GM12864 (cell line): Measurements from ENCODE around the gene CCDC83.
"Not testable (repeated sequence)": the region's sequence is repeated elsewhere in the genome, so short reads cannot be mapped to it uniquely, and the experiment has no call there.

Experiments
- DNase-seq: peaks from one replicate; pipeline ENCODE4 v3.0.0-alpha.2; 2011; ENCODE audit warnings: low read depth
- H3K4me3 ChIP-seq: 2 replicates; pipeline ENCODE4 v1.5.1; 2011; ENCODE audit warnings: mild to moderate bottlenecking, low read depth, low read length, control low read depth
- TF ChIP-seq, protein P1 (sequence below): IDR thresholded peaks from 2 replicates; pipeline ENCODE4 v1.5.1; 2011; ENCODE audit warnings: low read depth, mild to moderate bottlenecking, moderate library complexity, low read length, control low read depth, inconsistent platforms; ENCODE audit errors: missing control alignments

CCDC83 gene

GRCh38 chr11:85857098-85857497, 1.9 kb downstream of the CCDC83 start:
- TF ChIP-seq, protein P1, sequence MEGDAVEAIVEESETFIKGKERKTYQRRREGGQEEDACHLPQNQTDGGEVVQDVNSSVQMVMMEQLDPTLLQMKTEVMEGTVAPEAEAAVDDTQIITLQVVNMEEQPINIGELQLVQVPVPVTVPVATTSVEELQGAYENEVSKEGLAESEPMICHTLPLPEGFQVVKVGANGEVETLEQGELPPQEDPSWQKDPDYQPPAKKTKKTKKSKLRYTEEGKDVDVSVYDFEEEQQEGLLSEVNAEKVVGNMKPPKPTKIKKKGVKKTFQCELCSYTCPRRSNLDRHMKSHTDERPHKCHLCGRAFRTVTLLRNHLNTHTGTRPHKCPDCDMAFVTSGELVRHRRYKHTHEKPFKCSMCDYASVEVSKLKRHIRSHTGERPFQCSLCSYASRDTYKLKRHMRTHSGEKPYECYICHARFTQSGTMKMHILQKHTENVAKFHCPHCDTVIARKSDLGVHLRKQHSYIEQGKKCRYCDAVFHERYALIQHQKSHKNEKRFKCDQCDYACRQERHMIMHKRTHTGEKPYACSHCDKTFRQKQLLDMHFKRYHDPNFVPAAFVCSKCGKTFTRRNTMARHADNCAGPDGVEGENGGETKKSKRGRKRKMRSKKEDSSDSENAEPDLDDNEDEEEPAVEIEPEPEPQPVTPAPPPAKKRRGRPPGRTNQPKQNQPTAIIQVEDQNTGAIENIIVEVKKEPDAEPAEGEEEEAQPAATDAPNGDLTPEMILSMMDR = no peak
- no peak overlapping the region for H3K4me3 ChIP-seq
- no peak for DNase-seq

DNA sequence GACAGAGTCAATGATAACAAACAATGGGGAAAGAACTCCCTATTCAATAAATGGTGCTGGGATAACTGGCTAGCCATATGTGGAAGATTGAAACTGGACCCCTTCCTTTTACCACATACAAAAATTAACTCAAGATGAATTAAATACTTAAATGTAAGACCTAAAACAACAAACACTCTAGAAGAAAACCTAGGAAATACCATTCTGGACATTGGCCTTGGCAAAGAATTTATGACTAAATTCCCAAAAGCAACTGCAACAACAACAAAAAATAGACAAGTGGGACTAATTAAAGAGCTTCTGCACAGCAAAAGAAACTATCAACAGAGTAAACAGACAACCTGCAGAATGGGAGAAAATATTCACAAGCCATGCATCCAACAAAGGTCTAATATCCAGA, 4.4 kb downstream of the CCDC83 start:
- not testable (repeated sequence) for DNase-seq, H3K4me3 ChIP-seq

DNA sequence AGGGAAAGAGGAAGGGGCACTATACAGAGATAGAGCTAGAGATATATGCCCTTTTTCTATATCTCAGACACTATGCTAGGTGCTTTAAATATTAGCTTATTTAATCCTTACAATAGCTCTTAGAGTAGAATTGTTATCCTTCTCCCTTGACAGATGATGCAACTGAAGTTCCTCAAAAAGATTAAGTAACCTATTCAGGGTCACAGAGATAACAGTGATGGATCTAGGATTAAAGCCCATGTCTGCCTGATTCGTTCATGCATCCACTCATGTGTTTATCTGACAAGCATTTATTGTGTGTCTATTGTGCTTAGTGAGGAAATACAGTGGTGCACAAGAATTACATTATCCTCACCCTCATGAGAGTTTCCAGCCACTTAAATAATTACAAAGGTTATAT, 8.7 kb downstream of the CCDC83 start:
- H3K4me3 ChIP-seq = no peak overlapping the region
- DNase-seq = no peak
- TF ChIP-seq, protein P1 = no peak

GRCh38 chr11:85866137-85866827, 11.1 kb downstream of the CCDC83 start:
- no peak overlapping the region for H3K4me3 ChIP-seq
- TF ChIP-seq, protein P1 = no peak

DNA sequence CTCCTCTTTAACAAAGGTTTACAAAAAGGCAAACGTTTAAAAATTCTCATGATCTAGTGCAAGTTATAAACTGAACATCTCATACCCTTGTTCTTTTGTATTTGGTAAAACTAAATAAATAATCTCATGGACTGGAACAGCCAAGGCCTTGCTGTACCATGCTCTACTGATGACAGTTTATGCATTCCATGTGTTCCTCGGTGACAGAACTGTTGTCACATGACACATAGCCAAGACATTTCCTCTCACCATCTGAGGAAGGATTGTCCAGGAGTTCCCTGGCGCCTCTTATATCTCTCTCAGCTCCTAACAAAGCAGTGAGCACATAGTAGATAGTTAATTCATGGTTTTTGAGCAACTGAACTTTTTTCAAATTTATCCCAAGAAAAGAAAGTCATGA, 12.6 kb downstream of the CCDC83 start:
- H3K4me3 ChIP-seq = no peak overlapping the region
- no peak for DNase-seq
- TF ChIP-seq, protein P1 = no peak

More at GRCh38 chr11:85866137-85866827, 11.1 kb downstream of the CCDC83 start:
- DNase-seq = no peak

DNA sequence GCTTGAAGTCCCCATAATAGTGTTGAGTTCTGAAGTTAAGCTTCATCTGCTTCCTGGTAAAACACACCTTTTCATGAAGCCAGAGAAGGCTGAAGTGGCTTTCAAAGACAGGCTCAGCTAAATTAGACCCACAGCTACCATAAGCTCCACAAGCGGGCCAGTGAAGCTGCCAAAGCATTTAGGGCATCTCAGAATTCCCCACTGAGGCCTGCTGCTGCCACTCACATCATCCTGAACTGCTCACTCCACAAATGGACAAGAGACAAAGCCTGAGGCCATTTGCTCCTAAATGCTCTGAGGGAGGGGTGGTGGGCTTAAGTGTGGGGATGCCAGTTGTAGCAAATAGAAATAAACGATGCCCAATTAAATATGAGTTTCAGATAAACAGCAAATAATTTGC, 14.6 kb downstream of the CCDC83 start:
- DNase-seq = no peak
- TF ChIP-seq, protein P1 = no peak
- H3K4me3 ChIP-seq = no peak overlapping the region

DNA sequence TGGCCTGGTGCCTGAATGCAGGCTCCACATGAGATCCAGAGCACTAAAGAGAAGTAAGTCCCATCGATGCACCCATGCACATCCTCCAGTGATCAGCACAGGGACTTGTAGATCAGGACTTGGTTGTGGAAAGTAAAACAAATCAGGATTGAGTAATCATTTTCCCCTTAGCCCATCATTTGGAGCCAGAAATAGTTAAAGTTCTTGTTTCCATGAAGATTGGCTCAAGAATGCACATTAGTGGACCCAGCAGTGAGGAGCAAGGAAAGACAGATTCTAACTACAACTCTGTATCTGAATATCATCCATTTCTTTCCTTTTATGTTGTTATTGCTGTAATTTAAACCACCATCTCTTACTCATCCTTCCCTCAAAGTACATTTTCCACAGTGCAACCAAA, 19.1 kb downstream of the CCDC83 start:
- no peak for DNase-seq
- TF ChIP-seq, protein P1 = no peak
- no peak overlapping the region for H3K4me3 ChIP-seq
